ENCODE data around the gene TLL2.

The TLL2 gene

DNA sequence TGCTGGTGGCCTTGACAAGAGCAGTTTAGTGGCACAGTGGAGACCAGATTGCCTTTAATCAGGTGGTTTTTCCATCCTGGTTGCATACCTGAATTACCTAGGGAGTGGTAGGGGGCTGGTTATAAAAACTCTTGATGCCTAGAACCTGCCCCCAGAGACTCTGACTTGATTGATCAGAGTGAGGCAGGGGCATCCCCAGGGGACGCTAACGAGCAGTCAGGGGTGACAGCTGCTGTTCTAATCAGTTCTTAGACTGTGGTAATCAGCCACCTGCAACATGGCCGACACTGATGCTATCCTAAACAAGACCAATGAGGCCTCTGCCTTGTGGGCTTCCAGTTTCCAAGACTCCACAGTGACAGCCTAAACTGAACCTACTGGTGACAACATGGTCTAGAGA, 153.0 kb downstream of the TLL2 start:
- Mint-ChIP-seq H3K36me3 (ENCODE audit: low read depth) (no peaks in the 10 kb centered on the region), H3K4me3 (no peak overlapping the region), H3K4me1 (ENCODE audit: low read depth) (no peaks in the 10 kb centered on the region), H3K27me3 (no peaks in the 10 kb centered on the region), H3K27ac (no peak overlapping the region), H3K9me3 (no peaks in the 10 kb centered on the region)

DNA sequence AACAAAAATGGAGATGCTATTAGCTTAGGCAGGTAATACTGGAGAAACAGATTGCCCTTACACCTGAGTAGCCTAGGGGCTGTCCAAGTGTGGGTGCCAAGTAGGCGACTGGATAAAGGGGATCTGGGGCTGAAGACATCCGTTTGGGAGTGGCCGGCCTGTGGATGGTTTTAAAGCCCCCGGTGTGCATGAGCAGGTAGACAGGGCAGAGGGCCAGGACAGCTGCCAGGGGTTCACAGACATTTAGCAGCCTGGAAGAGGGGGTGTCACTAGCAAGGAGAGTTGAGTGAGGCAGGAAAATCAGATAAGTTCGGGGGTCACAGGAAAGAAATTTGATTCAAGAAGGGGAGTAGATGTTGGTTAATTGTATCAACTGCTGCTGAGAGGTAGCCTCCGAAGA, 153.4 kb downstream of the TLL2 start:
- Mint-ChIP-seq H3K27ac (no peak overlapping the region), H3K36me3 (ENCODE audit: low read depth) (no peaks in the 10 kb centered on the region), H3K4me1 (ENCODE audit: low read depth) (no peaks in the 10 kb centered on the region)

DNA sequence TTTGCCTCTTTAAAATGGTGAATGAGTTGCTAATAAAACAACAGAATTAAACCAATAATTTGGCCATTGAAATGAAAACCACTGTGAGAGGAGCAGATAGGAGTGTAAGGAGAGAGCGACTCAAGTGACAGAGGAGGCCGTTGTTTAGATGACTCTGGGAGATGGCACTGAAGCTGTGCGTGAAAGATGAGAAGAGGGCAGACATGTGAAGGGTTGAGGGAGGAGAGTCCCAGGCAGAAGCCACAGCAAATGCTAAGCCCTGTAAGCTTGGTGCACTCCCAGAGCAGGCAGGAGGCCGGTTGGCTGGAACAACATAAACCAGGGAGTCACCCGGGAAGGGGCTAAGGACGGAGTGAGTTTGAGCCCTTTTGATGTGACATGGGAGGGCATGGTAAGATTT, 154.1 kb downstream of the TLL2 start:
- Mint-ChIP-seq H3K4me1 (ENCODE audit: low read depth) (no peaks in the 10 kb centered on the region), H3K27ac (no peak overlapping the region), H3K4me3 (no peak overlapping the region), H3K36me3 (ENCODE audit: low read depth) (no peaks in the 10 kb centered on the region), H3K27me3 (no peaks in the 10 kb centered on the region), H3K9me3 (no peaks in the 10 kb centered on the region)

More for the DNA sequence above, 153.4 kb downstream of the TLL2 start:
- Mint-ChIP-seq H3K27me3 (no peaks in the 10 kb centered on the region), H3K4me3 (no peak overlapping the region), H3K9me3 (no peaks in the 10 kb centered on the region)

DNA sequence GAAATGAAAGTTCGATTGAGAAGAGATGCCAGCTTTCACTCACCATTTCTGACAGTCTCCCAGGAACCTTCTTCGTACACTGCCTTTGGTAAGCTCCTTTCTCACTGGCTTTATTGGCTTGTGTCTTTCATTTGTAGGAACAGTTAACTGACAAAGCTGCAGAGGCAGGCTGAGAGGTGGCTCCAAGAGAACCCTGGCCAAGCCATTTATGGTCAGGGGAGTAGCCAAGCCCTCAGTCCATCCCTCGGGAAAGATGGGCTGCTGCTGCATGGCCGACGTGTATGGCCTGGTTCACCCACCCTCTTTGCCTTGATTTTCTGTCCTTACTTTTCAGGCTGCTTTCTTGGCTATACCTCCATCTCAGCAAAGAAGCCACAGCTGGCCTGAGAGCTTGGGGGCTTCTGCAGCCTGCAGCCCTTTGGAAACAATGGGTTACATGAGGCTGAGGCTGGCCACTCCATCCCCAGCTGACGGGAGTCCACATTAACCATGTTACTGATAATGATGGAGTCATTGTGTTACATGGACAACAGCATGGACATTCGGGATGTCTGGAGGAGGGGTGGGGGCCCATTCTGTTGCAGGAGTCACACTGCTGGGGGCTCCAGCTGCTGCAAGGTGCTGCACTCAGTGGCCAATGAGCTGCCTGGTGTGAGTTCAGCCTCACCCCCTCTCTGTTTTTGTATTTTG, 154.7 kb downstream of the TLL2 start, which contains the start of gene OPALIN:
TSS of gene OPALIN (minus strand) at position 152 of the 690 bp plus-strand sequence. CDS start at position 46, 106 bp downstream.
- no peaks in the 10 kb centered on the region for H3K4me1 Mint-ChIP-seq (ENCODE audit: low read depth)
- H3K27ac Mint-ChIP-seq: no peak within 1 kb of the TSS
- no peaks in the 10 kb centered on the region for H3K27me3 Mint-ChIP-seq
- H3K4me3 Mint-ChIP-seq: no peak within 1 kb of the TSS
- H3K36me3 Mint-ChIP-seq (ENCODE audit: low read depth): no peaks in the 10 kb centered on the region
- no peaks in the 10 kb centered on the region for H3K9me3 Mint-ChIP-seq

DNA sequence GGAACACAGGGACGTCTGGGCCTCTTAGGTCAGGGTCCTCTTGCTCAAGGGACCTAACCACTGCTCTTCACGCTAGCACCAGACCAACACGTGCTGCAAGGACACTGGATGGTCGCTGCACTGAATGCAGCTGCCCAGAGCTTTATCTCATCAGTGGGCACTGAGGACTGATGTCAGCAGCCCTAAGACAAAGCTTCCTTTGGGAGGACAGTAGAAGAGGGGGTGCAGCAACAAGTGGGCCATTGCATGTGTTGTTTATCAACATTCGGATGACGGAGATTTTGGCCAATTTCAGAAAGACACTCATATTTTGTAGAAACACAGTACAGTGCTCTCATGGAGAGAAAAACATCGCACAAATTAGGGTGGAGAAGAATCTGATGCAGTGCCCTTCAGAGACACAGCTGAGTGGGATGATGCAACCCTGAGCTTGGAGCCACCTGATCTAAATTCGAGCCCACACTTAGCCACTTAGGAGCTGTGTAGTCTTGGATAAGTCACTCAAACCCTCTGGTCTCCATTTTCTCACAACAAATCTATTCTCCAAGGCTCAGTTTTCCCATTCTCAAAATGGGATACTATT, 156.6 kb downstream of the TLL2 start:
- Mint-ChIP-seq H3K9me3 (no peaks in the 10 kb centered on the region), H3K27me3 (no peaks in the 10 kb centered on the region)

DNA sequence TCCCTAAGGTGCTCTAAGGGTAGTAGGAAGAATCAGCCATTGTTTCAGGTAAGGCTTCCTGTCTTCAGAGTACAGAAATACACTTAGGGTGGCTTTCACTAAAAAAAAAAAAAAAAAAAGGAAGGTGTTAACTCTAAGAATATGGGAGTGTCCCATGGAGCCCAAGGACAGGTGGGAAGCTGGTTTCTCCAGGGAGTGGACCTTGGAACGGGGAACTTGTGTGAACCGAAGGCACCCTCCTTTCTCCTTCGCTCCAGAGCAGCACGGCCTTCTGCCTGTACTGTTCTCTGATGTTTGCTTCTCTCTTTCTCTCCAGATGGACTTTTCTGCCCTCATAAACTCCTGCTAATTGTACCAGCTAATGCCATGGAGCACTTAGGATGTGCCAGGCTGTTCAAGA, 161.1 kb downstream of the TLL2 start:
- no peaks in the 10 kb centered on the region for H3K4me1 Mint-ChIP-seq (ENCODE audit: low read depth)
- H3K9me3 Mint-ChIP-seq: no peaks in the 10 kb centered on the region
- no peaks in the 10 kb centered on the region for H3K27me3 Mint-ChIP-seq
- H3K4me3 Mint-ChIP-seq: no peak overlapping the region
- no peaks in the 10 kb centered on the region for H3K36me3 Mint-ChIP-seq (ENCODE audit: low read depth)
- no peak overlapping the region for H3K27ac Mint-ChIP-seq

More for the DNA sequence above, 156.6 kb downstream of the TLL2 start:
- H3K4me1 Mint-ChIP-seq (ENCODE audit: low read depth): no peaks in the 10 kb centered on the region
- H3K36me3 Mint-ChIP-seq (ENCODE audit: low read depth): no peaks in the 10 kb centered on the region
- H3K4me3 Mint-ChIP-seq: no peak overlapping the region
- no peak overlapping the region for H3K27ac Mint-ChIP-seq

DNA sequence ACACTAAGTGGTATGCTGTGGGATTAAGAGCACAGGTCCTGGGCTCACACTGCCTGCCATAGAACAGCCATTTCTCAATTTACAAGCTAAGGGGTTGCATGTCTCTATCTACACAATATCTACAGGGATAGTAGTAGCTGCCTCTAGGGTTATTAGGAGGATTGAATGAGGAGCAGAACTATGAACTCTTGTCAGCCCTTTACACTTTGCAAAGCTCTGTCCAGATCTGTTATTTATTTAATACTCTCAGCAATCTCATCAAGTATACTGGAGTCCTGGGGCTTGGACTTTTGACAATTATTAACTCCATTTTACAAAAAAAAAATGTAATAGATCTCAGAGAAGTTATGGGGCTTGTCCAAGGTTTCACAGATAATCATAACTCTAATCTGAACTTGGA, 161.7 kb downstream of the TLL2 start:
- Mint-ChIP-seq H3K4me3 (no peak overlapping the region), H3K4me1 (ENCODE audit: low read depth) (no peaks in the 10 kb centered on the region), H3K9me3 (no peaks in the 10 kb centered on the region), H3K27me3 (no peaks in the 10 kb centered on the region), H3K36me3 (ENCODE audit: low read depth) (no peaks in the 10 kb centered on the region), H3K27ac (no peak overlapping the region)

DNA sequence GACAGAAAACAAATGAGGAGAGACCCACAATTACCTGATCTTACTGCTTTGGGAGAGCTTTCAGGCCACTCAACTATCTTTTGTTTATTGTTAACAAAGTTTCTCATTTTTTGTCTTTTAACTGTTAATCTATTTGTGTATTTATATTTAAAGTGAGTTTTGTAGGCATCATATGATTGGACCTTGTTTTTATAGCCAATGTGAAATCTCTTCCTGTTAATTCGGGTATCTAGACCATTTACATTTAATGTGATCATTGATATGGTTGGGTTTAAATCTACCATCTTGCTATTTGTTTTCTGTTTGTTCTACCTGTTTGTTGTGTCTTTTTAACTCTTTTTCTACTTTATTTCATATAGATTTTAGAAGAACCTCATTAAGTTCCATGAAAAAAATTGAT, 167.4 kb downstream of the TLL2 start:
- no peaks in the 10 kb centered on the region for H3K36me3 Mint-ChIP-seq (ENCODE audit: low read depth)
- H3K9me3 Mint-ChIP-seq: peaks cover 10% of the 10 kb centered on the region
- H3K4me3 Mint-ChIP-seq: no peak overlapping the region
- peaks cover 3% of the 10 kb centered on the region for H3K27me3 Mint-ChIP-seq
- H3K27ac Mint-ChIP-seq: no peak overlapping the region
- H3K4me1 Mint-ChIP-seq (ENCODE audit: low read depth): no peaks in the 10 kb centered on the region

DNA sequence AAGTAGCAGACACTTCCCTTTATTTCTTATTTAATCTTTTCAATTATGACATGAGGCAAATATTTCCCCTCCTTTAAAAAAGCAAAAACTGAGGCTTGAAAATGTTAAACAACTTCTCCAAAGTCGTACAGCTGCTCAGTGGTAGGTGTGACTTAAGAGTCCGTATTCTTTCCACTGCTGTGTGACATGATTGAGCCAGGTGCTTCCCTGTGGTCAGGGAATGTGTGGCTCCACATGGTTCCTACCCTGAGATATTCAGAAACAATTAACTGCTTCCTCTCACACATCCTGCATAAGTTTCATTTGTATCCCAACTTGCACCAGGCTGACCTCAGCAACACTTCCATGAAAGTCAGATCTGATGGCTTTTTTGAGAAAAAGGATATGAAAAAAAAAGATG, 168.5 kb downstream of the TLL2 start:
- no peak overlapping the region for H3K4me3 Mint-ChIP-seq
- H3K4me1 Mint-ChIP-seq (ENCODE audit: low read depth): no peaks in the 10 kb centered on the region
- H3K27me3 Mint-ChIP-seq: peaks cover 3% of the 10 kb centered on the region
- no peaks in the 10 kb centered on the region for H3K36me3 Mint-ChIP-seq (ENCODE audit: low read depth)
- H3K9me3 Mint-ChIP-seq: peaks cover 10% of the 10 kb centered on the region
- H3K27ac Mint-ChIP-seq: no peak overlapping the region

DNA sequence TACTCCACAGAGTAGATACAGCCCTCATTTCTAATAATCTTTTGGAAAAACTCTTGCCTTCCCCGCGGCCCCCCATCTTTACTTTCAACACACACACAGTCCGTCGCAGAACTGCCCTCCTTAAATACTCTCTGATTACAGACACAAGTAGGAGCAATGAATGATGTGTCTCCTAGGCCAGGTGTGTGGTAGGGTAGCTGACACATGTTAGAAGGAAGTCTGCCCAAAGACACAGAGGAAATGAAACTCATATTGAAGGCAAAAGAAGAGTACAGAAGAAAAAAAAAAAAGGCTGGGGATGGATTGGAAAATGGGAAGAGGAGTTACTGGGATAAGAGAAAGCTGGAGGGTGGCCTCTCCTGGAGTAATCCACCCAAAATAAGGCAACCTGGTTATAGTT, 169.5 kb downstream of the TLL2 start:
- no peaks in the 10 kb centered on the region for H3K4me1 Mint-ChIP-seq (ENCODE audit: low read depth)
- H3K27me3 Mint-ChIP-seq: peaks cover 3% of the 10 kb centered on the region
- no peaks in the 10 kb centered on the region for H3K36me3 Mint-ChIP-seq (ENCODE audit: low read depth)
- H3K4me3 Mint-ChIP-seq: no peak overlapping the region
- H3K27ac Mint-ChIP-seq: no peak overlapping the region
- H3K9me3 Mint-ChIP-seq: peaks cover 10% of the 10 kb centered on the region

DNA sequence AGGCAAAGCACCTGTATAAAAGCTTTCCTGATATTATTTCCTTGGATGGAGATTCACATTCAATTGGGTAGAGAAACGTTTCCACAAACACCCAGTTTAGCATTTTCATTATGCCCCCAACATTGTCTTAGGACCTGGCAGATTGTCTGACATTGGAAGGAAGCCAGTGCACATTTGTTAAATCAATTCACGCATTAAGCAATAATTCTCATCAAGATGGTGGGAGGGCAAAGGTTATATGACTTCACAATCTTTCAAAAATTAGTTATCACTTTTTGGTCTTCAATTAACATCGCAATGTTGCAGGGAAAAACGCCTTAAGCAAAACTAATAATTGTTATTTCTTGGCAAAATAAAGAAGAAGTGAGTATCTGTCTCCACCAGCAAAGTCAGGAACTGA, 171.3 kb downstream of the TLL2 start:
- Mint-ChIP-seq H3K27ac (no peak overlapping the region), H3K36me3 (ENCODE audit: low read depth) (no peaks in the 10 kb centered on the region), H3K9me3 (peaks cover 10% of the 10 kb centered on the region), H3K27me3 (peaks cover 3% of the 10 kb centered on the region), H3K4me3 (no peak overlapping the region), H3K4me1 (ENCODE audit: low read depth) (no peaks in the 10 kb centered on the region)

DNA sequence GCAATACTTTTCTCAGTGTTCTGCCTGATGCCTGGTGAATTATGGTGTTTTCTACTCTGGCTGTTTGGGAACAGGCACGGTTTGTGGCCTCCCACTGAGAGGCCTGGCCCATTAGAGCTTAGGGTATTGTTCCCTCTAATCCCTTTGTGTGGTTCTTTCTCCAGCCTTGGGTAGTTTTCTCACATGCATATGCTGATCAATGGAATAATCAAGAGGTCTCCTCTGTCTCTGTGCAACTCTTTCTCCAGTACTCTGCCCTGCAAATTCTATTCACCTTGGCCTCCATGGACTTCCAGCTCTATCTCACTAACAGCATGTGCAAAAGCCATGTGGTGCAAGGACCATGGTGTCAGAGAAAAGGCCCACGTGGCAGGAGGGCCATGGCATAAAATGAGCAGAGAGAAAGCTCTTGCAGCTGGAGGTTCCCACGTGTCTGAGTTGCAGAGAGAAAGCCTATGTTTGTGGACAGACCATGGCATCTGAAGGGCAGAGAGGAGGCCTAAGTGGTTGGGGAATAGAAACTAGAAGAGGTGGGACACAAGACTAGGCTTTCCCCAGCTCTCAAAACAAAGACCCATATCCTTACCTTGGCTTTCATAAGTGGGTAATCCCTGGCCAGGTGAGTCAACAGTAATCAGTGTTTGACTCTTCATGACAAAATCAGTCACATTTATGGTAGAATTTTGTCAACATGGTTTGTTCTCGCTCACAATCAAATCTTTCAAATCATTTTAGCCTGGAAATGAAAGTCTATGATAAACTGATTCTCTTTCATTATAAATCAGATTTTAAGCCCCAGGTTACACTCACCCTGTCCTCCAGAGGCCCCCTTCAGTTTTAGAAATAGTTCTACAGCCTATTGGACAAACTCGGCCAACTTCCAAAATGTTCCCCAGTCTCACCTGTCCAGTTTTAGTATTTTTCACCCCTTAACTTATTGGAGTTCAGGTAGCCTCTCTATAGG, 172.2 kb downstream of the TLL2 start:
- Mint-ChIP-seq H3K27ac (no peak overlapping the region), H3K36me3 (ENCODE audit: low read depth) (no peaks in the 10 kb centered on the region), H3K9me3 (peaks cover 10% of the 10 kb centered on the region), H3K4me3 (no peak overlapping the region), H3K27me3 (peaks cover 3% of the 10 kb centered on the region), H3K4me1 (ENCODE audit: low read depth) (no peaks in the 10 kb centered on the region)

DNA sequence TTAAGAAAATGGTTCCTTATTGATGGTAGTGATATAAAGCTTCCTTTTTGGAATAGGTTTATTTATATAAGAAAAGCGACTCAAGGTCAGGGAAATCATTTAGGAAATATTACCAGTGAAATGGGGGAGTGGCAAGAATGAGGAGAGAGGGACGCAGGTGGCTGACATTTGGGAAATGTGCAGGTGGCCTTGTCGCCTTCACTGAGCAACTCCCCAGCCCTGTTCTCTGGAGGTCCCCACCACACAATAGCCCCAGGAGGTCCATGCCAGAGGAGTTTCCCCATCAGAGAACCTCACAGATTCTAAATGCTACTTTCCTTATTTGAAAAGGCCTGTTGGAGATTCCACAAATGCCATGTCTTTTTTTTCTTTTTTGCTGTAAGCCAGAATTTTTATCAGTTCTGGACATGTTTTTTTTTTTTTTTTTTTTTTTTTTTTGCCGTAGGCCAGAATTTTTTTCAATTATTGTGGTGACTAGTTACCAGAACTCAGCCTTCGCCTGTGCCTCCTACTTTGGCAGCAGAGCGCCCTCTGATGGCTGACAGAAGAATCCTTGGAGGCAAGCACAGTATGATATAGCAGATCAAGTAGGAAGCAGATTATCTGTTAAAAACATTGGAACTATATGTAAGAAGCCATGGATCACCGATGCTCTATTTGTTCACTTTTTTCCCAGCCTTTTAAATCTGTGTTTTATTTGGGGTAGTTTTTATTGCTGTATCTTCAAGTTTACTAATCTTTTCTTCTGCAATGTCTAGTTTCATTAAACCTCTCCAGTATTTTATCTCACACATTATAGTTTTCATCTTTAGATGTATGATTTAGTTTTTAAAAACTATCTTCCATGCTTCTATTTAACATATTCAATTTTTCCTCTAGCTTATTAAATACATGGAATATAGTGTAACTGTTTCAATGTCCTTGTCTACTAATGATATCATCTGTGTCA, 173.5 kb downstream of the TLL2 start:
- Mint-ChIP-seq H3K27me3 (peaks cover 3% of the 10 kb centered on the region), H3K4me3 (no peak overlapping the region), H3K9me3 (peaks cover 3% of the 10 kb centered on the region), H3K27ac (no peak overlapping the region), H3K4me1 (ENCODE audit: low read depth) (no peaks in the 10 kb centered on the region), H3K36me3 (ENCODE audit: low read depth) (no peaks in the 10 kb centered on the region)

DNA sequence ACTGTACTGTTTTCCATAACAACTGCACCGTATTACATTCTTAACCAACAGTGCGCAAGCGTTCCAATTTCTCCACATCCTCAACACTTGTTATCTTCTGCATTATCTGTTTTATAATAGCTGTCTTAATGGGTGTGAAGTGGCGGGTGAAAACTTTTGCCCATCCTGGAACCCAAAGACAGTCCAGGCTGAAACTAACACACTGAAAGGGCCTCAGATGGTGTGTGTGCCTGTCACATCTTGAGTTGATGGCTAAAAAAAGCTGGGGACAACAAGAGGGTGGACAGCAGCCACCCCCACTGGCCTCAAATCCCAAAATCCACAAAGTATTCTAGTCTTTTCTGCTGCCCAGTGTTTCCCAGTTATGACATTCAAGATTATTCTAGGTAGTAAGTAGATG, 174.3 kb downstream of the TLL2 start:
- H3K4me1 Mint-ChIP-seq (ENCODE audit: low read depth): no peaks in the 10 kb centered on the region
- H3K27me3 Mint-ChIP-seq: peaks cover 4% of the 10 kb centered on the region
- no peak overlapping the region for H3K27ac Mint-ChIP-seq
- H3K9me3 Mint-ChIP-seq: no peaks in the 10 kb centered on the region
- no peak overlapping the region for H3K4me3 Mint-ChIP-seq
- no peaks in the 10 kb centered on the region for H3K36me3 Mint-ChIP-seq (ENCODE audit: low read depth)
